ENCODE results near the gene TPK1.

The TPK1 gene

GRCh38 chr7:144519925-144520324, 315.9 kb downstream of the TPK1 start:
- no peak for DNase-seq

DNA sequence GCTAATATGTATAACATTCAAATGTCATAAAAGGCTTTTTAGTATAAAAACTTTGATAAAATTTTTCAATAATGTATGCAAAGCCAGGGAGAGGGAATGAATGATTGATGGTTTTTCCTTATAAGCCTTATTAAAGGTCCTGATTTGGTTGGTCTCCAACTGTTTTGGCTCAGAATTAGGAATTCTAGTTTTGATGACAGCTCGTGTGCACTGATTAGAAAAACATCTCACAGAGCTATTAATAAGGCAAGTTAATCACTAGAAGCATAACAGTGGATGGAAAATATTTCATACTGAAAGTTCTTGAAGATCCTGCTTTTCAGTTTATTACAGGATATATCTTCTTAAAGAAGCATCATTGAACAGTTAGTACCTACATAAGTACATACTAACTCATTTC, 317.5 kb downstream of the TPK1 start:
- DNase-seq, result no peak

GRCh38 chr7:144517749-144518148, 318.1 kb downstream of the TPK1 start:
- DNase-seq, result no peak

GRCh38 chr7:144516729-144517525, 318.9 kb downstream of the TPK1 start:
- DNase-seq, result no peak

DNA sequence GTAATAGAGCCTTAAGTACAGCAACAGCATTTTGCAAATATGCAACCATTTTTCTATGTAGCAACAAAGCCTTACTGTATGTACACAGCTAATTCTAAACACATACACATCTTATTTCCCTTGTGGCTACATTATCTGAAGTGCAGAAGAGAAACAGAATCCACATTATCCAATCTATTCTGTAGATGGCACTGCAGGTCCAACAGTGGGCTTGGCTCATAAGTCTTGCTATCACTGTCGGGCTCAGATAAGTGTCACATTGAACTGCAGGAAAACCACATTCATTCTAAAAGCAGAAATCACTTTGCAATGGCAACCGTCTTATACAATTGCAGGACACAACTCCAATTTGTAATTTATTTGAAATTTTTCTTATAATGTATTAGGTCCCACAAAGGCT, 322.5 kb downstream of the TPK1 start:
- DNase-seq, result no peak

- no peak for DNase-seq
These were observed 325.2 kb downstream of the TPK1 start for GRCh38 chr7:144510621-144511020.

DNA sequence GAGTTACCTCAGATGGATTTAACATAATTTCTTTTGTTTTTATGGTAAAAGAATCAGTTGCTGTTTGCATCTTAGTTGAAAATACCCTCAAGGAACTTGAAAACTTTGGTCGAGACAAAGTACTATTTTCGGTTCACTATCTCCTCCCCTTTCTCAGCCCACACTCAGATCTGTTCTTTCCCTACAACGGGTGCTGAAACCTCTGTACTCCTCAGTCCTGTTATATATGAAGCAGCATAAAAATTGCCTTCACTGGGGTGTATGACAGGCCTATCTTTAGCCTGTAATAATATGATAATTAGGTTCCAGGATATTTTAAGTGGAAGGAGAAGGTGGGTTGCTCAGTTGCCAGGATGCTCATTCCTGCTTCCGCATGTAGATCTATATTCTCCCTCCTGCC, 327.2 kb downstream of the TPK1 start:
- no peak for DNase-seq

GRCh38 chr7:144503215-144503614, 332.6 kb downstream of the TPK1 start:
- no peak for DNase-seq

- DNase-seq, result no peak
These were observed 335.6 kb downstream of the TPK1 start for GRCh38 chr7:144500225-144500624.

DNA sequence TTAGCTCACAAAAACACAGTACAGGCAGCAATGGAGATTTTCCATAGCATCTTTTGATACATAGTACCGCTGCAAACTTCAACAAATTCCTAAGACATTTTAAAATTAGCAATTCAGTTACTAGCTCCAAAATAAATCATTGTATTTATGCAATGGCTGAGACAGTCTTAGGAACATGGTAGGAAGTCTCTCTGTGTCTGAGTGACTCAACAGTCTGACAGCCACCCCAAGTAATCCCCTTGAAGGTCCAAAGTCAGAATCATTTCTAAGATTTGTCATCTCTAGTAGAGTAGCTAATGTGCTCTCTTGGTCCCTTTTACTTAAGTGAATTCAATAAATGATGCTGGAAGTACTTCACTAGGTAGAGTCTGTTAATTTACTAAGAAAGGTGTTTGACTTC, 338.6 kb downstream of the TPK1 start:
- DNase-seq, result no peak

DNA sequence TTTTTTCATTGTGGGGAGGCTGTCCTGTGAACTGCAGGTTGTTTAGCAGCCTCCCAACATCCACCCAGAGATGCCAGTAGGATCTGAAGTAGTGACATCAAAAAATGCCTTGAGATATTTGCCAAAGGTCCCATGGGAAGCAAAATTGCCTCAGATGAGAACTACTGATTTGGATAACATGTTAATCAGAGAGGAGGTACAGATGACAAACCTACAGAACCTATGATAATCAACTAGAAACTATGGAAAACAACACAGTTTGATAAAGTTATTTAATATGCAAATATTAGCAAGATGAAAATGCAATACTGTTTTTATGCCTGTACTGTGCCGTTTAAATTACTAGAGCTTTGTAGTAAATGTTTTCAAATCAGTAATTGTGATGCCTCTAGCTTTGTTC, 341.5 kb downstream of the TPK1 start:
- DNase-seq, result no peak

- DNase-seq, result no peak
These were observed 346.3 kb downstream of the TPK1 start for GRCh38 chr7:144489504-144489903.

- no peak for DNase-seq
These were observed 346.9 kb downstream of the TPK1 start for GRCh38 chr7:144488977-144489376.

GRCh38 chr7:144487901-144488300, 348.0 kb downstream of the TPK1 start:
- no peak for DNase-seq

DNA sequence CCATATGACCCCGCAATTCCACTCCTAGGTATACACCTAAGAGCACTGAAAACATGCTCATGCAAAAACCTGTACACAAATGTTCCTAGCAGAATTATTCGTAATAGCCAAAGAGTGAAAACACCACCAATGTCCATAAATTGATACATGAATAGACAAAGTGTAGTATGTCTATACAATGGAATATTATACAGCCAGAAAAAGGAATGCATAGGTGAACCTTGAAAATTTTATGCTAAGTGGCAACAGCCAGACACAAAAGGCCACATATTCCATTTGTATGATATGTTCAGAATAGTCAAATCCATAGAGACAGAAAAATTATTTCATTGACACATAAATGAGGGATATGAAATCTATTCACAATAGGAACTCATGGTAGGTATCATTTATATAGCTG, 351.4 kb downstream of the TPK1 start:
- DNase-seq, result no peak

DNA sequence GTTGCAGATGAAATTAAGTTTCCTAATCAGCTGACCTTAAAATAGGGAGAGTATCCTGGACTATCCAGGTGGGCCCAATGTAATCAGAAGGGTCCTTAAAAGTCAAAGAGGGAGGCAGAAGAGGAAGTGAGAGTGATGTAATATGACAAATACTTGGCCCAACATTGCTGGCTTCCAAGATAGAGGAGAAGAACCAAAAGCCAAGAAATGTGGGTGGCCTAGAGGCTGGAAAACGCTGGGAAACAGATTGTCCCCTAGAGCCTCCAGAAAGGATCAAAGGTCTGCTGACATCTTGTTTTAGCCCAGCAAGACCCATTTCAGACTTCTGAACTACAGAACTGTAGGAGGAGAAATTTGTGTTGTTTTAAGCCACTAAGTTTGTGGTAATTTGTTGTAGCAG, 352.7 kb downstream of the TPK1 start:
- no peak for DNase-seq

GRCh38 chr7:144481833-144482232, 354.0 kb downstream of the TPK1 start:
- DNase-seq, result no peak

DNA sequence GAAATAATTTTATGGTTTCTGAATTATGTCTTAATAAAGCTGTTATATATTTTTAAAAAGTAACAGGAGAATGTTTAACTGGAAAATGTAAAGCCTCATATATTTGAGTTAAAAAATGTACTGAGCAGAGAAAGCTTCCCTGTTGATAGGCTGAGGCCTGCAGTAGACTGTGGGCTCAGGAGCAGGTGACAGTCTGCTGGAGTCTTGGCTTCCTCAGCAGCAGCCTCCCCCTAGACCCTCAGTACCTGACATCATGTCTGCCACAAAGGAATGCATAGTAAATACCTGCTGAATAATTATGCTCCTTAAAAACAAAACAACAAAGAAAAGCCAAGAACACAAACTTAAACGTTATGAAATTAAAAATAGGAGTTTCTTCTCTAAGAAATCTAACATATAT, 358.5 kb downstream of the TPK1 start:
- DNase-seq, result no peak

DNA sequence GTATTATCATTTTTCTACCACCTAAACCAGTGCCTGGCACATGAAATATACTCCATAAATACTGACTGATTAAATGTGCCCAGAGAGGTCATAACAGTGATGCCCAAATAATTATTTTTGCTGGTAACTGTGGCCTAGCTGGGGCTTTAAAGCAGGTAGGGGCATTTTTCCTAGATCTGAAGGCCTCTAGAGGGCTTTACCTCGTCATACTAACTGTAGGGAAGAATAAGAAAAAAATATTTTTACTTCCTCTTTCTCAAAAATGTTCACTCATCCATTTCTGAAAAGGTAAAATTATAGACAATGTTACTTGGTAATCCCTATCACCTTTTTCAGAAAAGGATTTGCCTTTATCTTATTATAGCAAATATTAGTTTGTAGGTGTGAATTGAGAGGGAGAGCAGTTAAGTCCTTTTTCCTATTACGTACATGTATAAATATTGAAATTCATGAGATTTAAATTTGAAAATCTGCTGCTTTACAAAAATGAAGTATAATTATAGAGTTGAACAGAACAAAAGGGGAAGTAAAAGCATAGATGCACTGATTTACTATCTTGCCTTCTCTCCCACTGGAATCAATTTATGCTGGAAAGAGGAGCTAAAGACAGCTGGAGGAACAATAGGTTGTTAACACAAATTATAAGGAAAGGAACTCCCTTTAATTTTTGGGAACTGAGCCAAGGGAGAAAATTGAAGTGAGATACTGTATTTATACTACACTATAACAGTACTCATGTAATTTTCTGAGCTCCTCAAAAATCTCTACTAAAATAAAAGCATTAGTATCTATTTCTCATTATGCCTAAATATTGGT, 360.8 kb downstream of the TPK1 start:
- DNase-seq, result no peak

- DNase-seq, result no peak
These were observed 361.5 kb downstream of the TPK1 start for GRCh38 chr7:144474363-144474762.

GRCh38 chr7:144473908-144474307, 361.9 kb downstream of the TPK1 start:
- DNase-seq, result no peak

- DNase-seq, result no peak
These were observed 365.8 kb downstream of the TPK1 start for GRCh38 chr7:144470078-144470477.

DNA sequence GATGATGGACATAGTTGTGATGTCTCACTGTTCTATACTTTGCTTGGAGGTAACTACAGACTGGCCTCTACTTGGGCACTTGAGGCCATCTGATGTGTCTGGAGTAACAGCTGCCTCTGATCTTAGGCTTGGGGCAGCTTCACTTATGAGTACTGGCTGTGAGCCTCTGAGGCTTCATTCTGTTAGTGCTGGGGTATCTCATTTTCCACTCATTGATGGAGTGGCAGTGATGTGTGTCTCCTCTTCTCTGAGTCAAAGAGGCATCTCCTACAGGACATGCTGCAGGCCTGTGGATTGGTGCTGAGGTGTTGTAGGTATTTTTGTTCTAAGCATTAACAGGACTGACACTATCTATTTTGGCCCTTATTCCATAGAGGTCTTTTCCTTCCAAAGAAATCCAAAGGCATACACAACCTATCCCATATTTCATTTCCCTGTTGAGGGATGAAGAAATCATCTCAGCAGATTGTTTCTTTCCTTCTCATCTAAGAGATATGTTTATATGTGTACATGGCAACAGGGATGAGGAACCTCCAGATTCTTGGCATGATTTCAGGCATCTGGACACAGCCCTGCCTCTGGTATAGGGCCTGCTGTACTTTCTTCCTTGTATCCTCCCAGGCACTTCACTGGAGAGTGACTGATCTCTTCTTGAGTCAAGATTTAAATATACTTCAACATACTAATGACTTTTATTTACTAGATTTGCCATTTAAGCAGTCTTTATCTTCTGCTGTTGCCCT, 366.7 kb downstream of the TPK1 start:
- no peak for DNase-seq

DNA sequence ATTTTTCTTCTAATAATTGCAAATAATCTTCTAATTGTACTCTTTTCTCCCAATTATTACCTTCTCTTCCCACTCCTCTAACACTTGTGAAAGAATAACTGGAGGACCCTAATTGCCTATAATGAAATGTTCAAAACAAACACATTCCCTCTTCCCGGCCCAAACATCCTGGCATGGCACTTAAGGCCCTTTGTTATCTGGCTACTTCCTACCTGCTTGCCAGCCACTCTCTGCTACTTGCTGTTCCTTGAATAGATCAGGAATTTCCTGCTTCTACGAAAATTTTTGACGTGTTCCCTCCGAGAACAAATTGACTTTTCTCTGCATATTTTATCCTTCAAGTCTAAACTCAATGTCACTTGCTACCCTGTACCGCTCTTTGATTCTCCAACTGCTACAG, 376.2 kb downstream of the TPK1 start:
- no peak for DNase-seq
